Panc1 (cell line): ENCODE data around the gene SNTG2.

ENCODE experiments used
- REST ChIP-seq, 2 experiments: IDR thresholded peaks; 2 replicates each; pipeline ENCODE4 v1.6.1; 2011 to 2012; ENCODE audit warnings: low read depth in 2 of 2, control low read depth in 1 of 2, low read length in 1 of 2, mild to moderate bottlenecking in 1 of 2, moderate library complexity in 1 of 2; ENCODE audit not compliant: insufficient read depth in 1 of 2
- TCF7L2 ChIP-seq: IDR thresholded peaks from 2 replicates; pipeline ENCODE4 v1.6.1; 2011; ENCODE audit warnings: mild to moderate bottlenecking, low read depth, low read length, inconsistent platforms
- TF ChIP-seq, protein P1 (sequence below): fragments of 450-650 bp; IDR thresholded peaks from 2 replicates; pipeline ENCODE4 v1.5.1; 2017; ENCODE audit warnings: mild to moderate bottlenecking

GRCh38 chr2:1099418-1099817, 148.8 kb downstream of the SNTG2 start:
- TF ChIP-seq, protein P1, sequence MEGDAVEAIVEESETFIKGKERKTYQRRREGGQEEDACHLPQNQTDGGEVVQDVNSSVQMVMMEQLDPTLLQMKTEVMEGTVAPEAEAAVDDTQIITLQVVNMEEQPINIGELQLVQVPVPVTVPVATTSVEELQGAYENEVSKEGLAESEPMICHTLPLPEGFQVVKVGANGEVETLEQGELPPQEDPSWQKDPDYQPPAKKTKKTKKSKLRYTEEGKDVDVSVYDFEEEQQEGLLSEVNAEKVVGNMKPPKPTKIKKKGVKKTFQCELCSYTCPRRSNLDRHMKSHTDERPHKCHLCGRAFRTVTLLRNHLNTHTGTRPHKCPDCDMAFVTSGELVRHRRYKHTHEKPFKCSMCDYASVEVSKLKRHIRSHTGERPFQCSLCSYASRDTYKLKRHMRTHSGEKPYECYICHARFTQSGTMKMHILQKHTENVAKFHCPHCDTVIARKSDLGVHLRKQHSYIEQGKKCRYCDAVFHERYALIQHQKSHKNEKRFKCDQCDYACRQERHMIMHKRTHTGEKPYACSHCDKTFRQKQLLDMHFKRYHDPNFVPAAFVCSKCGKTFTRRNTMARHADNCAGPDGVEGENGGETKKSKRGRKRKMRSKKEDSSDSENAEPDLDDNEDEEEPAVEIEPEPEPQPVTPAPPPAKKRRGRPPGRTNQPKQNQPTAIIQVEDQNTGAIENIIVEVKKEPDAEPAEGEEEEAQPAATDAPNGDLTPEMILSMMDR = no peak
- TF ChIP-seq REST (IDR thresholded peaks at IDR 0.05; ENCODE audit: insufficient read depth in 1 of 2, low read depth in 2 of 2, low read length in 1 of 2) (no peak), TCF7L2 (no peak)
